GM23338 (cell line): ENCODE measurements around the gene ZNF649. TPM values are rescaled to one million over a fixed set of nuclear protein-coding genes. Genes with fewer than 3 reads are reported as not detected.

Experiments
- ATAC-seq: fragments of 200-7000 bp; cut with Tn5 transposase; 3 replicates; pipeline ENCODE4 v1.9.1; 2020
- DNase-seq: peaks from one replicate; pipeline ENCODE4 v3.0.0-alpha.2; 2015; ENCODE audit warnings: low spot score
- H2AFZ ChIP-seq: fragments of 200-600 bp; sonication (generic); 2 replicates; pipeline ENCODE4 v1.8.0; 2016; ENCODE audit warnings: antibody characterized with exemption, mild to moderate bottlenecking, moderate library complexity
- H3F3A ChIP-seq: fragments of 200-600 bp; sonication (generic); replicated peaks from 2 replicates; pipeline ENCODE4 v1.8.0; 2017; ENCODE audit warnings: antibody characterized with exemption, mixed run types, low read depth
- H3K27ac ChIP-seq: fragments of 200-600 bp; sonication (generic); 2 replicates; pipeline ENCODE4 v1.6.1; 2016; ENCODE audit warnings: low read depth
- H3K27me3 ChIP-seq: fragments of 200-600 bp; sonication (generic); 2 replicates; pipeline ENCODE4 v1.8.0; 2016; ENCODE audit warnings: mild to moderate bottlenecking, mixed run types, moderate library complexity; ENCODE audit not compliant: insufficient read depth
- H3K36me3 ChIP-seq: fragments of 200-600 bp; sonication (generic); 2 replicates; pipeline ENCODE4 v1.8.0; 2016; ENCODE audit warnings: mild to moderate bottlenecking; ENCODE audit not compliant: insufficient read depth
- H3K4me1 ChIP-seq: fragments of 200-600 bp; sonication (generic); 2 replicates; pipeline ENCODE4 v1.8.0; 2016; ENCODE audit warnings: mild to moderate bottlenecking, moderate library complexity; ENCODE audit not compliant: insufficient read depth
- H3K4me2 ChIP-seq: fragments of 200-600 bp; sonication (generic); 2 replicates; pipeline ENCODE4 v1.7.1; 2017; ENCODE audit warnings: mixed run types
- H3K4me3 ChIP-seq: fragments of 200-600 bp; sonication (generic); 2 replicates; pipeline ENCODE4 v1.6.1; 2016; ENCODE audit warnings: mixed run types
- H3K79me2 ChIP-seq: fragments of 200-600 bp; sonication (generic); replicated peaks from 2 replicates; pipeline ENCODE4 v1.8.0; 2017; ENCODE audit warnings: mild to moderate bottlenecking; ENCODE audit not compliant: insufficient read depth
- H3K9me2 ChIP-seq: fragments of 200-600 bp; sonication (generic); 2 replicates; pipeline ENCODE4 v1.8.0; 2017; ENCODE audit not compliant: insufficient read depth
- H4K20me1 ChIP-seq: fragments of 200-600 bp; sonication (generic); replicated peaks from 2 replicates; pipeline ENCODE4 v1.8.0; 2017; ENCODE audit warnings: mild to moderate bottlenecking; ENCODE audit not compliant: insufficient read depth
- H3K27ac Mint-ChIP-seq: 2 replicates; pipeline ENCODE4 v1.8.0; 2020; ENCODE audit warnings: inconsistent platforms, mild to moderate bottlenecking, moderate library complexity, mixed read lengths
- H3K27me3 Mint-ChIP-seq: 3 replicates; pipeline ENCODE4 v1.8.0; 2022; ENCODE audit warnings: low read depth, mild to moderate bottlenecking, moderate library complexity, mixed read lengths, inconsistent platforms; ENCODE audit not compliant: insufficient read depth, poor library complexity
- H3K36me3 Mint-ChIP-seq: 3 replicates; pipeline ENCODE4 v1.8.0; 2021; ENCODE audit warnings: low read depth, mild to moderate bottlenecking, inconsistent platforms, moderate library complexity, mixed read lengths
- H3K4me1 Mint-ChIP-seq: 3 replicates; pipeline ENCODE4 v1.8.0; 2020; ENCODE audit warnings: mild to moderate bottlenecking, inconsistent platforms, mixed read lengths
- H3K4me3 Mint-ChIP-seq: 3 replicates; pipeline ENCODE4 v1.8.0; 2021; ENCODE audit warnings: moderate library complexity, mild to moderate bottlenecking, inconsistent platforms, mixed read lengths
- H3K9me3 Mint-ChIP-seq: 3 replicates; pipeline ENCODE4 v1.8.0; 2020; ENCODE audit warnings: moderate library complexity, mild to moderate bottlenecking, inconsistent platforms, mixed read lengths
- CREB1 ChIP-seq: fragments of 250-450 bp; sonication (Bioruptor Pico); IDR thresholded peaks from 2 replicates; pipeline ENCODE4 v1.5.0; 2020; ENCODE audit warnings: low read depth, mild to moderate bottlenecking, moderate library complexity
- CTCF ChIP-seq, 2 experiments: fragments of 200-600 bp in 1 of 2; sonication (generic) in 1 of 2; conservative IDR thresholded peaks; 2 replicates each; pipeline versions ENCODE4 v1.5.1 to v1.6.1; 2016 to 2017; ENCODE audit warnings: antibody characterized with exemption in 2 of 2, low read depth in 2 of 2, mild to moderate bottlenecking in 2 of 2, moderate library complexity in 1 of 2
- ETS1 ChIP-seq: IDR thresholded peaks from 2 replicates; pipeline ENCODE4 v1.6.1; 2016; ENCODE audit warnings: antibody characterized with exemption
- EZH2 ChIP-seq: fragments of 200-600 bp; sonication (generic); IDR thresholded peaks from one replicate; pipeline ENCODE4 v1.8.0; 2017; ENCODE audit warnings: antibody characterized with exemption, mild to moderate bottlenecking, low read depth; ENCODE audit not compliant: unreplicated experiment
- JUNB ChIP-seq: IDR thresholded peaks from one replicate; pipeline ENCODE4 v1.6.1; 2016; ENCODE audit warnings: antibody characterized with exemption; ENCODE audit not compliant: unreplicated experiment
- NANOG ChIP-seq: IDR thresholded peaks from 2 replicates; pipeline ENCODE4 v1.6.1; 2016; ENCODE audit warnings: antibody characterized with exemption, borderline replicate concordance
- POLR2AphosphoS5 ChIP-seq: IDR thresholded peaks from 2 replicates; pipeline ENCODE4 v1.6.1; 2016; ENCODE audit warnings: antibody characterized with exemption, low read depth
- REST ChIP-seq: IDR thresholded peaks from one replicate; pipeline ENCODE4 v1.6.1; 2018; ENCODE audit warnings: antibody characterized with exemption; ENCODE audit not compliant: unreplicated experiment
- STAT1 ChIP-seq: IDR thresholded peaks from one replicate; pipeline ENCODE4 v1.6.1; 2016; ENCODE audit warnings: antibody characterized with exemption; ENCODE audit not compliant: unreplicated experiment
- ZNF114 ChIP-seq: fragments of 250-450 bp; sonication (Bioruptor Pico); IDR thresholded peaks from 2 replicates; pipeline ENCODE4 v1.5.0; 2020; ENCODE audit warnings: mild to moderate bottlenecking, moderate library complexity
- polyA plus RNA-seq: library from polyadenylated mRNA; unstranded; fragments of >200 nt; fragmentation: Nextera tagmentation; extraction: Ambion mirVana; gene quantifications from 2 replicates; pipeline ENCODE4 v1.2.1, GENCODE V29; 2016
- total RNA-seq: library from RNA; depleted of rRNA; stranded (reverse); fragments of >200 nt; shearing (Covaris generic); gene quantifications from 2 replicates; pipeline ENCODE4 v1.2.3, GENCODE V29; 2014

The ZNF649 gene
- total and polyA plus RNA-seq, 2 experiments from 2014 or later: 40.6 to 68.9 TPM

DNA sequence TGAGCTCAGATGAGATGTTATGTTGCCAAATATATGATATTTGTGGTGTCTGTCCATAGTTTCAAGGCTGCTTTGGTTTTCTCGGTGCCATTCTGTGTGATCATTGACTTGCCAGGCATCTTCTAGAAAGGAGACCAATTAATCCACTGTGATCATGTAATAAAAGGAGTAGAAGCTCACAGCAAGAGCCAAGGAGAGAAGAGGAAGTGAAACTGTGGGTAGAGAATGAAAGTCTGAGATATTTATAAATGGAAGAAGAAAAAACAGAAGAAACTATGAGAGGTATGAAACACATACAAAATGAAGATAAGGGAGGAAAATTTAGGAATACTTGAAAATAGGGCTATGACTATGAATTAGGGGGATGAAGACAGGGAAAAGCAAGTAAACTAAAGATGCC, 11.3 kb upstream of the ZNF649 start (continued):
- no peak for TF ChIP-seq CTCF (conservative IDR thresholded peaks at IDR 0.05; ENCODE audit: low read depth in 2 of 2)
- TF ChIP-seq REST: no peak

DNA sequence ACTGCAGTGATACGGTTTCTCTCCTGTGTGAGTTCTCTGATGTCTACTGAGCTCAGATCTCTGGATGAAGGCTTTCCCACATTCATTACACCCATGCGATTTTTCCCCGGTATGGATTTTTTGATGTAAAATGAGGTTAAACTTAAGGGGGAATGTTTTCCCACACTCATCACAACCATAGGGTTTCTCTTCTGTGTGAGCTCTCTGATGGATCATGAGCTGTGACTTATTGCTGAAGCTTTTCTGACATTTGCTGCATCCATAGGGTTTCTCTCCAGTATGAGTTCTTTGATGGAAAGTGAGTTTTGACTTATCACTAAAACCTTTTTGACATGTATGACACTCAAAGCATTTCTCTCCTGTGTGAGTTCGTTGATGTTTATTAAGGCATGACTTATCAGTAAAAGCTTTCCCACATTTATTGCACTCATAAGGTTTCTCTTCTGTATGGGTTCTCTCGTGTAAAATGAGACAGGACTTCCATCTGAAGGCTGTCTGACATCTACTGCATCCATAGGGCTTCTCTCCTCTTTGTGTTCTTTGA, 10.6 kb upstream of the ZNF649 start:
- H3K9me2 ChIP-seq: no peaks in the 10 kb centered on the region; the same call in 1 of the 2 replicates
- no peak overlapping the region for H3K27ac ChIP-seq
- no peak overlapping the region for H2AFZ ChIP-seq
- 0 out of 2 replicates have a peak, but pooled peaks cover 10% of the 10 kb centered on the region for H3F3A ChIP-seq
- Mint-ChIP-seq H3K27me3 (peaks cover 5% of the 10 kb centered on the region), H3K9me3 (peaks cover 99% of the 10 kb centered on the region), H3K36me3 (peaks cover 82% of the 10 kb centered on the region), H3K4me1 (0 out of 3 replicates have a peak, but pooled peaks cover 2% of the 10 kb centered on the region), H3K27ac (no peak overlapping the region), H3K4me3 (no peak overlapping the region)
- no peak for DNase-seq
- H3K27me3 ChIP-seq: no peaks in the 10 kb centered on the region
- H3K4me1 ChIP-seq: 0 out of 2 replicates have a peak, but pooled peaks cover under 1% of the 10 kb centered on the region
- peaks cover 70% of the 10 kb centered on the region for H3K36me3 ChIP-seq
- H3K4me2 ChIP-seq: no peak overlapping the region
- no peaks in the 10 kb centered on the region; the same call in 1 of the 2 replicates for H3K79me2 ChIP-seq
- no peaks in the 10 kb centered on the region for H4K20me1 ChIP-seq
- ATAC-seq: no peak
- H3K4me3 ChIP-seq: peak overlapping the region; percentile 30; the same call in 1 of the 2 replicates
- no peak for TF ChIP-seq EZH2
- TF ChIP-seq POLR2AphosphoS5: no peak
- no peak for TF ChIP-seq NANOG
- TF ChIP-seq JUNB: no peak
- TF ChIP-seq ETS1: no peak
- no peak for TF ChIP-seq REST
- no peak for TF ChIP-seq CREB1
- no peak for TF ChIP-seq ZNF114 (CRISPR knock-in tag)
- no peak for TF ChIP-seq CTCF (conservative IDR thresholded peaks at IDR 0.05; ENCODE audit: low read depth in 2 of 2)
- TF ChIP-seq STAT1: no peak
